Activated CD4-positive, CD25-positive, alpha-beta regulatory T cell treated with anti-CD3 and anti-CD28 coated beads, Interleukin-2, amount 50 U/mL, for 24 hours (primary cell): ENCODE results near the gene CPT1A.

ENCODE experiments used
- ATAC-seq, 2 donors: fragments of 150-1000 bp; cut with Tn5 transposase; one replicate each; pipeline ENCODE4 v1.10.0; 2021; ENCODE audit warnings: mild to moderate bottlenecking in 1 of 2, moderate library complexity in 1 of 2

Gene CPT1A

GRCh38 chr11:68751331-68751856, 90.3 kb downstream of the CPT1A start, which contains the start of gene TESMIN:
TSS of gene TESMIN (minus strand) at chr11:68751520. CDS start at chr11:68750660, 860 bp downstream.
- peak; percentile 81 to 89 for ATAC-seq

GRCh38 chr11:68751004-68751325, 90.8 kb downstream of the CPT1A start:
- ATAC-seq = no peak

GRCh38 chr11:68750195-68751003, 91.3 kb downstream of the CPT1A start:
- ATAC-seq = no peak

GRCh38 chr11:68749229-68750123, 92.2 kb downstream of the CPT1A start:
- no peak for ATAC-seq

GRCh38 chr11:68748061-68748460, 93.7 kb downstream of the CPT1A start:
- ATAC-seq = no peak

- no peak for ATAC-seq
Observed at GRCh38 chr11:68743539-68743938, 98.2 kb downstream of the CPT1A start.

- no peak for ATAC-seq
Observed at GRCh38 chr11:68741463-68741862, 100.3 kb downstream of the CPT1A start.

GRCh38 chr11:68735646-68736045, 106.1 kb downstream of the CPT1A start:
- ATAC-seq = no peak

GRCh38 chr11:68735125-68735524, 106.6 kb downstream of the CPT1A start:
- no peak for ATAC-seq

GRCh38 chr11:68734111-68734510, 107.6 kb downstream of the CPT1A start:
- no peak for ATAC-seq

- no peak for ATAC-seq
Observed at GRCh38 chr11:68727783-68728182, 113.9 kb downstream of the CPT1A start.

- ATAC-seq = no peak
Observed at GRCh38 chr11:68724293-68724692, 117.4 kb downstream of the CPT1A start.

GRCh38 chr11:68722143-68722542, 119.6 kb downstream of the CPT1A start:
- ATAC-seq = no peak

GRCh38 chr11:68721075-68721474, 120.6 kb downstream of the CPT1A start:
- ATAC-seq = no peak

GRCh38 chr11:68715456-68716122, 126.1 kb downstream of the CPT1A start:
- no peak for ATAC-seq

GRCh38 chr11:68714060-68714856, 127.5 kb downstream of the CPT1A start:
- ATAC-seq = no peak

GRCh38 chr11:68711114-68711513, 130.6 kb downstream of the CPT1A start:
- ATAC-seq = no peak

GRCh38 chr11:68710409-68710808, 131.3 kb downstream of the CPT1A start:
- ATAC-seq = no peak

- ATAC-seq = no peak
Observed at GRCh38 chr11:68709062-68709461, 132.7 kb downstream of the CPT1A start.

GRCh38 chr11:68707527-68707926, 134.2 kb downstream of the CPT1A start:
- no peak for ATAC-seq

- no peak for ATAC-seq
Observed at GRCh38 chr11:68704887-68705286, 136.8 kb downstream of the CPT1A start.
